Stimulated activated memory B cell treated with anti-CD40 and anti-IgM and Interleukin-4, amounts not matched to agents 10 μg/mL and 1 μg/mL and 100 μg/mL, for 72 hours (primary cell): ENCODE results near the gene SLC6A11.

Source experiments
- ATAC-seq: fragments of 150-1000 bp; cut with Tn5 transposase; 2 replicates; pipeline ENCODE4 v1.10.0; 2021
- H3K27ac Mint-ChIP-seq: one replicate; pipeline ENCODE4 v1.8.0; 2022; ENCODE audit warnings: mild to moderate bottlenecking, mixed read lengths
- H3K27me3 Mint-ChIP-seq: one replicate; pipeline ENCODE4 v1.8.0; 2022; ENCODE audit warnings: mixed read lengths
- H3K36me3 Mint-ChIP-seq: one replicate; pipeline ENCODE4 v1.8.0; 2022; ENCODE audit warnings: mixed read lengths
- H3K4me1 Mint-ChIP-seq: one replicate; pipeline ENCODE4 v1.8.0; 2022; ENCODE audit warnings: mixed read lengths
- H3K4me3 Mint-ChIP-seq: one replicate; pipeline ENCODE4 v1.8.0; 2022; ENCODE audit warnings: mild to moderate bottlenecking, moderate library complexity, mixed read lengths
- H3K9me3 Mint-ChIP-seq: one replicate; pipeline ENCODE4 v1.8.0; 2022; ENCODE audit warnings: mixed read lengths

The SLC6A11 gene

DNA sequence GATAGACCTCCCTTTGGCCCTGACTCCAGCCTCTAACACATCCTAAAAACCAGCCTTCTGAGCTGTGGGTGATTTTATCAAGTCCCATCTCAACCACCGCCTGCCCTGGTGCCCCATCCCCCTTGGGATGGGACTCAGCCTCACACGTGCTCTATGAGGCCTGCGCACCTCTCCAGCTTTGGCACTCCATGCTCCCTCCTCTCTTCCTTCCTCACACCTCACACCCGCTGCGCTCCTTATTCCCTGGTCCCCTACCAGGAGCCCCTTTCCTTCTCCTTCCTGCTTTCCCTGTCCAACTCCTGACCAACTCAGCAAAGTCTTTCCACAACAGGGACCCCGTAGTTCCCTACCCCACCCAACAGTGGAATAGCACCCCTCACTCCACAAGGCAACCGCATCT, 158.1 kb downstream of the SLC6A11 start:
- no peak for ATAC-seq
- Mint-ChIP-seq H3K27ac (no peak overlapping the region), H3K4me1 (peaks cover 6% of the 10 kb centered on the region), H3K9me3 (no peaks in the 10 kb centered on the region), H3K27me3 (peaks cover 41% of the 10 kb centered on the region), H3K4me3 (no peak overlapping the region), H3K36me3 (no peaks in the 10 kb centered on the region)

DNA sequence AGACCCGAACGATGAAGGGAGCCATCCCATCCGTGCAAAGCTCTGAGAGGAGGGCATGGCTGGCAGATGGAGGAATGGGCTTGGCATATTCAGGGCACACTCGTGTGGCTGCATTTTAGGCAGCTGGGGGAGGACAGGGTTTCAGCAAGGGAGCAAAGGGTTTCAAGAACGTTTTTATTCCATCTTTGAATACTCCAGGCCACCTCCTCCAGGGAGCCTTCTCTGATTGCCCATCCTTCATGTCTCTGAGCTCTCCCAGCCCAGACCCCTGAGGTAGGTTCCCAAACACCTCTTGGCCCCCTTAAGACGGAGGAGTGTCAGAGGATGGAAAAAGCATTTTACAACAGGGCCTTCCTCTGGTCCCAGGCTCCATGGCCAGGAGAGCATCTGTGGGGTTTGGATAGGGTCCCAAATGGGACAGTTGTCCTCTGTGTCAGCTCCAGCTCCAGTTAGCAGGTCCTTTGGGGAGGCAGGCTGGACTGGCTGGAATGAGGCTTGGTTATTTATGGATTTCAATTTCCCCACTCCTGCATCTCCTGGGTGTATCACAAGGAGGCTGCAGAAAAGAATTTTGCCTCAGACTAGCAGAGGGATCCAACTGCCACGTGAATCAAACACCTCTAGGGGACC, 158.8 kb downstream of the SLC6A11 start:
- Mint-ChIP-seq H3K36me3 (no peaks in the 10 kb centered on the region), H3K4me1 (peaks cover 6% of the 10 kb centered on the region), H3K27me3 (peaks cover 41% of the 10 kb centered on the region), H3K9me3 (no peaks in the 10 kb centered on the region), H3K27ac (no peak overlapping the region), H3K4me3 (no peak overlapping the region)
- no peak for ATAC-seq

DNA sequence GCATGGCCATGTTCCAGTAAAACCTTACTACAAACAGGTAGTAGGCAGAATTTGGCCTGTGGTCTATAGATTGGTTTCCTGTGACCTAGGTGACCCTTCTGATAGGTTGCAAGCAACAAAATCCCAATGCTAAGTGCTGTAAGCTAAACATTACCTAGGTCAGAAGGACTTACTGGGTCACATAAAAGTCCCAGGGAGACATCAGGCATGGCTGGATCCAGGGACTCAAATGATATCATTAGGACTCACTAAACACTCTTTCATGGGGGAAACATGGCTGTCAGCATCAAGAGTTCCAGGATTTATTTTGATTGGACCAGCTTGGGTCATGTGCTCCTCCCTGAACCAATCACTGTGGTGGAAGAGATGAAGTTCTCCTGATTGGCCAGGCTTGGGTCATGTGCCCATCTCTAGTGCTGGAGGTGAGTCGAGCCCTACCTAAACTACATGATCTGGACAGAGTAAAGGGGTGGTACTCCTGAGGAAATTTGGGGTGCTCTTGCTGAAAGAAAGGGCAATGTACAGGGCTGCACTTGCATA, 159.7 kb downstream of the SLC6A11 start:
- Mint-ChIP-seq H3K4me1 (peaks cover 6% of the 10 kb centered on the region), H3K4me3 (no peak overlapping the region), H3K9me3 (no peaks in the 10 kb centered on the region), H3K36me3 (no peaks in the 10 kb centered on the region), H3K27me3 (peaks cover 46% of the 10 kb centered on the region), H3K27ac (no peak overlapping the region)
- no peak for ATAC-seq

DNA sequence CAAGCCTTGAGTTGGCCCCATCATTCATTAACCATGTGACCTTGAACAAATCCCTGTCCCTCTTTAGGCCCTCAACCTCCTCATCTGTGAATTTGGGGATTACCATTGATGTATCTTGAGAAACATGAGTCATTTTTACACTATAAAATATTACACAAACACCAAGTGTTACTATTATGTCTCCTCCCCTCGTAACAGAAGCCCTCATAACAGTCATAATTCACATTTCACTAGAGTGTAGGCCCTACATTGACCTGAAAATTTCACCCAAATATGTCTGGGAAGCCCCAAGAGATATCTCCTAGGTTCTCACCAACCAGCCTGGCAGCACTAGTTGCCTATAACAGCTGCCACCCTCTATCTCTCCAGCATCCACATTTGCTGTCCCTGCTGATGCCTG, 160.7 kb downstream of the SLC6A11 start:
- ATAC-seq, result no peak

DNA sequence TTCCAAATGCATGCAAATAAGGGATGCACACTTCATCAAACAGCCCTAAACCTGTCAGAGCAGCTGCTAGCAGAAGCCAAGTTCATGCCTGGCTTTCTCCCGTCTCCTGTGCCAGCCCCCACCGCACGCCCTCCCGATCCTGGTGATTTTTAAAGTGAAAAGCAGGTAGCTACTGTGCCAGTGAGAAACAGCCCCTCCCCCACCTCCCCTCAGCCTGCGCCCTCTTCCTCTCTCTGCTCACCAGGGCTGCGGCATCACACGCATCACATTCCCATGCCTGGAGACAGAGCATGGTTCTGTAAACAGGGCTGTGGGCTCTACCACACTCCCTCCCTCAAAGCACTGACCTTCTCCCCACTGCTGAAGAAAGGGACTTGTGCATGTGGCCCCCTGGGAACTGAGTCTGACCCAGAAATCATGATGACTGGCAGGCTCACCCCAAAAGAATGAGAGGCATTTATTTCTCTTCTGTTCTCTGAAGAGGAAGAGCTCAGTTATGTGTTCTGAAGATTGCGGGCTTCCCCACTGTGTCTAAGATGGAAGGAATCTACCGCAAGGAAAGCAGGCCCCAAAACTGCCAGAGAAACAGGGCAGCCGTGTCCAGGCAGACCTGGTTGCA, 162.0 kb downstream of the SLC6A11 start:
- no peak overlapping the region for H3K4me3 Mint-ChIP-seq
- no peak overlapping the region for H3K27ac Mint-ChIP-seq
- ATAC-seq, result no peak
- H3K9me3 Mint-ChIP-seq, result peaks cover 2% of the 10 kb centered on the region
- peaks cover 6% of the 10 kb centered on the region for H3K4me1 Mint-ChIP-seq
- H3K27me3 Mint-ChIP-seq, result peaks cover 56% of the 10 kb centered on the region
- H3K36me3 Mint-ChIP-seq, result no peaks in the 10 kb centered on the region

More for the DNA sequence above, 160.7 kb downstream of the SLC6A11 start:
- H3K4me3 Mint-ChIP-seq, result no peak overlapping the region
- H3K27me3 Mint-ChIP-seq, result peaks cover 56% of the 10 kb centered on the region
- H3K4me1 Mint-ChIP-seq, result peaks cover 6% of the 10 kb centered on the region
- no peaks in the 10 kb centered on the region for H3K36me3 Mint-ChIP-seq
- peaks cover 2% of the 10 kb centered on the region for H3K9me3 Mint-ChIP-seq
- no peak overlapping the region for H3K27ac Mint-ChIP-seq

DNA sequence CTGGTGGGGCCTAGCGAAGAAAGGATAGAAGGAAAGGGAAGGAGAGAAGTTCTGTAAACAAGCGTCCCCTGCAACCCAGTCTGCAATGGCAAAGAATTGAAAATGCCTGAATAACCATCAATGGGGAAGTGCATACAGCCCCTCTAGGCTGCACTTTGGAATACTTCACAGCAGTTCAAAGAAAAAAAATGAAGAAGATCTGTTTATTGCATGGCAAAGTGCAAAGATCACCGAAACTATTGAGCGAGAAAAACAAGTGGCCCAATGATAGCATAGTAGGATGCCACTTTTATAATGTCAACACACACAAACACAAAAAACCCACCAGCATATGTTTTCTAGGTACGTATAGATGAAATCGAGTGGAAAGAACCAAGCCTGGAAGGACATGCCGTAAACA, 162.9 kb downstream of the SLC6A11 start:
- Mint-ChIP-seq H3K4me3 (no peak overlapping the region), H3K27ac (no peak overlapping the region)

DNA sequence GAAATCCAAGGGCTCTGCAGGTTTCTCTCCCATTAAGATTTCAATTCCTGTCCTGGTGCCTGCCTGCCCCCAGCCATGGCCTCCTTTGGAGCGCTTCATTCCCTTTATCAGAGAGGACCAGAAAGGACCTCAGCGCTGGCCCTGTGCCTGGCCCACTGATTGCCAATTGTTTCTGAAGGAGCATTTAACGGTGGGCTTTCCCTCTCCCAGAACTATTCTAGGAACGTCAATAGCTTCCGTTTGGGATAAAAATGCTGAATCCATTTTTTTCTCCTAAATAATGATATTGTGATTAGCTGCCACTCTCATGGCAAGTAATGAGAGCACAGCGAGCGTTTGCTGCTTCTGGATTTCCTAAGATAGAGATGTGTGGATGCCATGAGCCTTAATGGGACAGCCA, 164.3 kb downstream of the SLC6A11 start:
- no peak overlapping the region for H3K4me3 Mint-ChIP-seq
- ATAC-seq, result no peak
- peaks cover 2% of the 10 kb centered on the region for H3K9me3 Mint-ChIP-seq
- H3K4me1 Mint-ChIP-seq, result peaks cover 6% of the 10 kb centered on the region
- H3K36me3 Mint-ChIP-seq, result no peaks in the 10 kb centered on the region
- no peak overlapping the region for H3K27ac Mint-ChIP-seq
- H3K27me3 Mint-ChIP-seq, result peaks cover 40% of the 10 kb centered on the region

More for the DNA sequence above, 162.9 kb downstream of the SLC6A11 start:
- no peak for ATAC-seq
- peaks cover 2% of the 10 kb centered on the region for H3K9me3 Mint-ChIP-seq
- H3K36me3 Mint-ChIP-seq, result no peaks in the 10 kb centered on the region
- H3K27me3 Mint-ChIP-seq, result peaks cover 48% of the 10 kb centered on the region
- H3K4me1 Mint-ChIP-seq, result peaks cover 6% of the 10 kb centered on the region

DNA sequence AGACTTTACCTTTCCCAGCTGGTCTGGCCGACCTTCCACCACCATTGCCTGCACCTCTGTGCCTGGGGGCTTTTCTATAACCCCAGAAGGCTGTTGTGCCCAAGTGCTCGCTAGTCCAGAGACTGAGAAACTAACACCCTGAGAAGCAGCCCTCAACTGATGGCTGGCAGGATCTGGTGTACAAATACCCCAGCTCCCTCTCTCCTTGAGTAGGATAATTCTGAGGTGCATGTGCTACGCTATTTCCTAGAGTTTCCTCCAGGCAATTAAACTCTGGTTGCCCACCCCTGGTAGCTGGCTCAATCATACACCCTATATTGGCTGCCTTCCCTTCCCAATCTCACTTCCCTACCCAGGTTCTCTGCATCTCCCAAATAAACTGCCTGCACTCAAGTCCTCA, 165.0 kb downstream of the SLC6A11 start:
- no peak for ATAC-seq
- Mint-ChIP-seq H3K36me3 (no peaks in the 10 kb centered on the region), H3K4me3 (no peak overlapping the region), H3K27ac (no peak overlapping the region), H3K27me3 (peaks cover 40% of the 10 kb centered on the region), H3K4me1 (peaks cover 6% of the 10 kb centered on the region), H3K9me3 (peaks cover 2% of the 10 kb centered on the region)

DNA sequence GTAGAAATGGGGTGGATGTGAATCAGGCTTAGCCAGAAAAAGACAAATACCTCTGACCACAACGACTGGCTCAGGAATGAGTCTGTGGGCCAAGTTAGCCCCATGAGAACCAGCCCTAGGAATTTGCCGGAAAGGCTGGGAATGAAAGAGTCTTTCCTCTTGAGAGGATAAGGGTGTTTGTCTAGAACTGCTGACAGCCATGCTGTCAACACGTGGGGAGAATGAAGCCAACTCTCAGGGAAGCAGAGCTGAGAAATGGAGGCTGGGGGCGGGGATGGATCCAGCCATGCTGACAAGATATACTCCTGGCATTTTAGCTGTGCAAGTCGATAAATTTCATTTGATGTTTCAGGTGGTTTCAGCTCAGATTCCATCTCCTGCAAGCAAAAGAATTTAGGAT, 165.9 kb downstream of the SLC6A11 start:
- ATAC-seq, result no peak
- no peak overlapping the region for H3K27ac Mint-ChIP-seq
- H3K27me3 Mint-ChIP-seq, result peaks cover 40% of the 10 kb centered on the region
- no peaks in the 10 kb centered on the region for H3K36me3 Mint-ChIP-seq
- H3K9me3 Mint-ChIP-seq, result peaks cover 2% of the 10 kb centered on the region
- no peak overlapping the region for H3K4me3 Mint-ChIP-seq
- no peaks in the 10 kb centered on the region for H3K4me1 Mint-ChIP-seq

DNA sequence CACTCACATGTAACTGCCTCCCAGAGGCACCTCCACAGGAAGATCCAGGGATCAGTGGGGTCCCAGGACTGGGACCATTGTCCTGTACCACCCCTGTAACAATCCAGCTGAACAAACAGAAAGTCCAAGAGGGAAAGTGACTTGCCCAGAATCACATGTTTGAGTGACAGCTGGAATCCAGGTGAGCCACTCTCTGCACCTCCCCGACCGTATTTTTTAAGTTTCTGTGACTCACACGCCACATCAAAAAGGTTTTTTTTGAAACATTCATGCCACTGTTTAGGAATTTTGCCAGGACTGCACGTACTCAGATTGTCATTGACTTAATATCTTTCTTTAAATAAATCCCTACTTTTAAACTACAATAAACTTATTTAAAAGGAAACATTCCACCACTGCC, 166.8 kb downstream of the SLC6A11 start:
- Mint-ChIP-seq H3K4me3 (no peak overlapping the region), H3K27me3 (peaks cover 38% of the 10 kb centered on the region), H3K4me1 (no peaks in the 10 kb centered on the region), H3K36me3 (no peaks in the 10 kb centered on the region), H3K9me3 (peaks cover 2% of the 10 kb centered on the region), H3K27ac (no peak overlapping the region)
- ATAC-seq, result no peak

DNA sequence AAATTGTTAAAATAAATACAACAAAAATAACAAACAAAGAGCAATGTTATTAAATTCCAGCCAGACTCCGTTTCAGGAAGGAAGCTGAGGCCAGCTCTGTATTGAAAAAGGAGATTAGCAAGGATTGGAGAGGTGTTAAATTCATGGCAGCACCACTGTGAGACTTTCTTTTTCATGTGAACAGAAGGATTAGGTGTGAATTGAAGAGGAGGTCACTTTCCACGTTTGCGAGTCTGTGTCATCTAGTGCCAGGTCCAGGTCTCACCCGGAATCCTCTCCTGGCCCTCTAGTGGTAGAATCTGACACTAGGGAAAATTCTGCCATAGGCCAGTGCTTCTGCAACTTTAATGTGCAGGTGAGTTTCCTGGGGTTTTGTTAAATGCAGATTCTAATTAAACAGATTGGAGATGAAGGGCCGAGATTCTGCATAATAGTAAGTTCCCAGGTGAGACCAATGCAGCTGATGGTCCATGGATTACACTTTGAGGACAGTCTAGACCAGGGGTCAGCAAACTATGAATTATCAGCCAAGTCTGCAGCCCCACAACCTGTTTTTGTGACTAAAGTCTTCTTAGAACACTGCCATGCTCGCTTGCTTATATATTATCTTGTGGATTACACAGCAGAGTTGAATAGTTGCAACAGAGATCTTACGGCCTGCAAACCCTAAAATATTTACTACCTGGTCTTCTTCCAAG, 167.3 kb downstream of the SLC6A11 start:
- H3K36me3 Mint-ChIP-seq, result no peaks in the 10 kb centered on the region
- H3K9me3 Mint-ChIP-seq, result peaks cover 2% of the 10 kb centered on the region
- H3K4me3 Mint-ChIP-seq, result no peak overlapping the region
- no peak for ATAC-seq
- peaks cover 32% of the 10 kb centered on the region for H3K27me3 Mint-ChIP-seq
- H3K27ac Mint-ChIP-seq, result no peak overlapping the region
- no peaks in the 10 kb centered on the region for H3K4me1 Mint-ChIP-seq

DNA sequence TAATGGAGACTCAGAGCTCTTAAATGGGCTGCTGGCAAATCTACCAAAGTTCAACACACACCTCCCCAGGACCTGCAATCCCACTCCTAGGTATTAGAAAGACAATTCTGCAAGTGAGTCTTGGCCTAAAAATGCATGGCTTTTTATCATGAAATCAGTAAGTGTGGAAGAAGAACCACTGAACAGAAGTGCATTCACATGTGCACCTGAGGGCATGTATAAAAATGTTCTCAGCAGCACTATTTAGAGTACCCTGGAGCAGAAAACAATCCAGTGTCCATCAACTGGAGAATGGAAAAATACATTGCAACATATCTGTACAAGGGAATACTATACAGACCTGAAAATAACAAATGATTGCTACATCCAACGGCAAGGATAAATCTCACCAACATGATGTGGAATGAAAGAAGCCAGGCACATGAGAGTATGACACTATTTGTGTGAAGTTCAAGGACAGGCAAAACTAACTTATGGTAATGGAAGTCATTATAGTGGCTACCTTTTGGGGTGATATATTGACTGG, 168.4 kb downstream of the SLC6A11 start:
- peaks cover 29% of the 10 kb centered on the region for H3K27me3 Mint-ChIP-seq
- no peak overlapping the region for H3K27ac Mint-ChIP-seq
- ATAC-seq, result no peak
- H3K4me1 Mint-ChIP-seq, result no peaks in the 10 kb centered on the region
- H3K36me3 Mint-ChIP-seq, result no peaks in the 10 kb centered on the region
- peaks cover 2% of the 10 kb centered on the region for H3K9me3 Mint-ChIP-seq
- H3K4me3 Mint-ChIP-seq, result no peak overlapping the region

DNA sequence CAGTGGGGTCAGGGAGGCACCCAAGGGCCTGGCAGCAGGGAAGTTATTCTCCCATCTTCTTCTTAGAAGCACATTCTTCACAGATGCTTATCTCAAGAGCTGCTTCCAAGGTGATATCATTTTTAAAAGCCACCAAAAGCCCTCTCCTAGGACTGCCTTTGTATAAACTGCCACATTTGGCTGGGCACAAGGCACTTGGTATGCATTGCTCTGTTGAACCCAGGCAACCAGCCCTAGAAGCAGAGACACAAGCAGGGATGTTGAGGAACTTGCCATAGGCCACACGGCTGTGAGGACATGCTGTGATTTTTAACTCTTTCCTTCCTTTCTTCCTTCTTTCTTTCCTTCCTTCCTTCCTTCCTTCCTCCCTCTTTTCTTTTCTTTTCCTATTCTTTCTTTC, 169.2 kb downstream of the SLC6A11 start:
- no peak overlapping the region for H3K4me3 Mint-ChIP-seq
- H3K36me3 Mint-ChIP-seq, result no peaks in the 10 kb centered on the region
- peaks cover 2% of the 10 kb centered on the region for H3K9me3 Mint-ChIP-seq
- peaks cover 30% of the 10 kb centered on the region for H3K27me3 Mint-ChIP-seq
- no peak for ATAC-seq
- no peaks in the 10 kb centered on the region for H3K4me1 Mint-ChIP-seq
- no peak overlapping the region for H3K27ac Mint-ChIP-seq

DNA sequence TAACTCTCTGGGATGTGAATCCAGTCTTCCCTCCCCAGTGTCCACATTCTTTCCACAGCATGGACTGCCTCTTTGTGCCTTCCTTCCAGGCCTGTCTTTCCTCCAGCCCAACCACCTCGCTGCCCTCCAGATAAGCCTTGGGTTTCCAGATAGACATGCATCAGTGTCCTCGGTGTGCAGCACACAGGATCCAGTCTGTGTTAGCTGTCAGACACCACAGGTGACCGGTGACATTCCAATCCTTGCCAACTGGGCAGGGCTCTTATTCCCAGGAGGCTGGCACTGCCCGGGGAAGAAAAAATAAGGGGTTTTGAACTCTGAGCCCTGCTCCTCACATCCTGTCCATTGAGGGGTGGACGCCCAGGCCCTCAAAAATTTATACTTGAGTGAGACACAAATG, 170.6 kb downstream of the SLC6A11 start:
- peaks cover 30% of the 10 kb centered on the region for H3K27me3 Mint-ChIP-seq
- no peaks in the 10 kb centered on the region for H3K4me1 Mint-ChIP-seq
- no peaks in the 10 kb centered on the region for H3K36me3 Mint-ChIP-seq
- no peaks in the 10 kb centered on the region for H3K9me3 Mint-ChIP-seq
- no peak overlapping the region for H3K27ac Mint-ChIP-seq
- no peak for ATAC-seq
- no peak overlapping the region for H3K4me3 Mint-ChIP-seq

DNA sequence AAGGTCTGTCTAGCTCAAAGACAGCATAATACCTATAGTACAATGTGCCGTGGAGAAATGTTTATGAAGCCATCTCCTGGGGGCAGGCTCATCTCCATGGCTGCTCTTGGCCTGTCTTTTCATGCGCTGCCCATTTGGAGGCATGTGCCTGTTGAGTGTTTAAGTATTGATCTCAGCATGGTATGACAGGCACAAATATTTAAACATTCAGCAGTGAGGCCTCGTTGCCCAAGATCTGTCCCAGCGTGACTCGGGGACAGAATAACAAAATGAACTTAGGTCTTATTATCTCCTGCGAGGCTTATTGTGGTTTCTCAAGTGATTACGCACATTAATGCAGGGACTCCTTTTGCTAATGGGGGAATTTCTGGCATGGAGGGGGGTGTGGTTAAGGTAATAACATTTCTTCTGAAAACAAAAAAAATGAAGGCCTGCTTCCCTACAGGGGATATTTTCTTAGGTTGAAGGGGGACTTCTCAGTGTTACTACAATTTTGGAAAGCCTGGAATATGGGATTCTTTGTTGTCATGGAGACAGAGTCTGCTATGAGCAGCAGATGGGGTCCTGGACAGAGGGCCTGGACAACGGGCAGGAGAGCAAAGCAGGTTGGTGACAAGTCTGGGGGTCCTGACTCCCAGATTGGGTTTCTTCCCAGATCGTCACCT, 172.1 kb downstream of the SLC6A11 start:
- H3K36me3 Mint-ChIP-seq, result no peaks in the 10 kb centered on the region
- no peak overlapping the region for H3K4me3 Mint-ChIP-seq
- H3K27me3 Mint-ChIP-seq, result peaks cover 40% of the 10 kb centered on the region
- H3K4me1 Mint-ChIP-seq, result peaks cover 6% of the 10 kb centered on the region
- H3K9me3 Mint-ChIP-seq, result no peaks in the 10 kb centered on the region
- no peak for ATAC-seq
- H3K27ac Mint-ChIP-seq, result no peak overlapping the region
